T-helper 2 cell treated with Interferon-gamma antibody and Interleukin-4, amounts not matched to agents 5 μg/mL and 100 μg/mL, for 36 hours (primary cell): ENCODE results near the gene STAT5A.

ENCODE experiments used
- DNase-seq: peaks from one replicate; pipeline ENCODE4 v3.0.0; 2021; ENCODE audit warnings: low spot score
- H3K27ac Mint-ChIP-seq: one replicate; pipeline ENCODE4 v1.8.0; 2021; ENCODE audit warnings: mild to moderate bottlenecking, mixed read lengths
- H3K27me3 Mint-ChIP-seq: one replicate; pipeline ENCODE4 v1.8.0; 2021; ENCODE audit warnings: low read depth, mixed read lengths
- H3K36me3 Mint-ChIP-seq: one replicate; pipeline ENCODE4 v1.8.0; 2021; ENCODE audit warnings: low read depth, mixed read lengths
- H3K4me1 Mint-ChIP-seq: one replicate; pipeline ENCODE4 v1.8.0; 2021; ENCODE audit warnings: low read depth, mixed read lengths
- H3K4me3 Mint-ChIP-seq: one replicate; pipeline ENCODE4 v1.8.0; 2022; ENCODE audit warnings: mild to moderate bottlenecking, moderate library complexity, mixed read lengths
- H3K9me3 Mint-ChIP-seq: one replicate; pipeline ENCODE4 v1.8.0; 2021; ENCODE audit warnings: mixed read lengths

The STAT5A gene

GRCh38 chr17:42273474-42274252, 14.6 kb upstream of the STAT5A start:
- Mint-ChIP-seq H3K36me3 (peaks cover 18% of the 10 kb centered on the region), H3K27me3 (no peaks in the 10 kb centered on the region), H3K4me3 (peak overlapping the region; percentile 97), H3K9me3 (no peaks in the 10 kb centered on the region), H3K4me1 (peaks cover 53% of the 10 kb centered on the region), H3K27ac (peak overlapping the region; percentile 82)
- DNase-seq, result no peak

- H3K4me3 Mint-ChIP-seq, result peak overlapping the region; percentile 97
- peaks cover 18% of the 10 kb centered on the region for H3K36me3 Mint-ChIP-seq
- H3K4me1 Mint-ChIP-seq, result peaks cover 52% of the 10 kb centered on the region
- DNase-seq, result no peak
- H3K27me3 Mint-ChIP-seq, result no peaks in the 10 kb centered on the region
- H3K9me3 Mint-ChIP-seq, result no peaks in the 10 kb centered on the region
- H3K27ac Mint-ChIP-seq, result peak overlapping the region; percentile 92
Measured at GRCh38 chr17:42274253-42274542, 14.1 kb upstream of the STAT5A start.

DNA sequence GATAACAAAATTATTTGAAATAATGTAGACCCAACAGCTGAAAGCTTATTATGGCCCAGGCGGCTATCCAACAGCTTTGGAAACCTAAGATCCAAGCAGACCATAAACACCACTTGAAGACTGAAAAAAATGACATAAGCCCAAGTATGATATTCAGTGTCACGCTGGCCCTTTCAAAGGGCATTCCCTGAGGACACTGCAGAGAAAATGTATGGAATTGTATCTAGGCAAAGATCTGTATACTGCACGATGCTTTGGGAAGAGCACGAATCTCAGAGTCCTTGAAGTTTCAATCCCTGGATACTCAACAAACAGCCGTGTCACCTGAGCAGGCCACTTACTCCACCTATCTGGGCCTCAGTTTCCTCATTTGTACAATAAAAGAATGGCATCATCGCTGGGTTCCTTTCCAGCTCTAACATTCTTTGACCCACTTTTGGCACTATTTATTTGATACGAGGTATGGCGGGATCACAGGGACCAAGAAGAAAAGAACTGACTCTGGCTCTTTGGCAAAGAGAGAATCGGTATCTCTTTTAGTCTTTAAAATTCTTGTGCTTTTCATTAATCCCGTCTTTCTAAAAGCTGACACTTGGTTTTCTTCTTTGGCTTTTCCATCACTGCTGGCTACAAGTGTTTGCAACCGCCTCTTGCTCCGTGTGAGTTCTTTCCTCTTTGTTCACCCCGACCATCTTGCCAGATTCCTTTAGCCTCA, 13.3 kb upstream of the STAT5A start:
- peak overlapping the region; percentile 92 for H3K27ac Mint-ChIP-seq
- no peaks in the 10 kb centered on the region for H3K9me3 Mint-ChIP-seq
- H3K4me3 Mint-ChIP-seq, result peak overlapping the region; percentile 97
- H3K27me3 Mint-ChIP-seq, result no peaks in the 10 kb centered on the region
- peaks cover 46% of the 10 kb centered on the region for H3K4me1 Mint-ChIP-seq
- no peak for DNase-seq
- peaks cover 14% of the 10 kb centered on the region for H3K36me3 Mint-ChIP-seq

- Mint-ChIP-seq H3K27me3 (no peaks in the 10 kb centered on the region), H3K27ac (peak overlapping the region; percentile 92), H3K4me3 (peak overlapping the region; percentile 97), H3K9me3 (no peaks in the 10 kb centered on the region), H3K4me1 (peaks cover 42% of the 10 kb centered on the region), H3K36me3 (peaks cover 11% of the 10 kb centered on the region)
- DNase-seq, result peak; percentile 20
Measured at GRCh38 chr17:42275527-42276358, 12.6 kb upstream of the STAT5A start.

GRCh38 chr17:42276359-42276608, 12.0 kb upstream of the STAT5A start, which contains the start of gene STAT5B:
Gene STAT5B (minus strand): TSS chr17:42276391. CDS start chr17:42232127, 44,264 bp downstream.
- Mint-ChIP-seq H3K4me1 (peaks cover 39% of the 10 kb centered on the region), H3K4me3 (peak within 1 kb of the TSS; percentile 97), H3K36me3 (peaks cover 10% of the 10 kb centered on the region), H3K27ac (peak within 1 kb of the TSS; percentile 92), H3K27me3 (no peaks in the 10 kb centered on the region), H3K9me3 (no peaks in the 10 kb centered on the region)
- DNase-seq, result peak; percentile 76

- Mint-ChIP-seq H3K27ac (peak overlapping the region; percentile 87), H3K36me3 (peaks cover 10% of the 10 kb centered on the region), H3K9me3 (no peaks in the 10 kb centered on the region), H3K27me3 (no peaks in the 10 kb centered on the region), H3K4me3 (peak overlapping the region; percentile 87), H3K4me1 (peaks cover 35% of the 10 kb centered on the region)
- peak; percentile 27 for DNase-seq
Measured at GRCh38 chr17:42276609-42277341, 11.5 kb upstream of the STAT5A start.

- Mint-ChIP-seq H3K9me3 (no peaks in the 10 kb centered on the region), H3K27ac (peak overlapping the region; percentile 87), H3K4me3 (peak overlapping the region; percentile 87), H3K4me1 (peaks cover 29% of the 10 kb centered on the region), H3K27me3 (no peaks in the 10 kb centered on the region), H3K36me3 (peaks cover 10% of the 10 kb centered on the region)
- no peak for DNase-seq
Measured at GRCh38 chr17:42277342-42277712, 11.0 kb upstream of the STAT5A start.

DNA sequence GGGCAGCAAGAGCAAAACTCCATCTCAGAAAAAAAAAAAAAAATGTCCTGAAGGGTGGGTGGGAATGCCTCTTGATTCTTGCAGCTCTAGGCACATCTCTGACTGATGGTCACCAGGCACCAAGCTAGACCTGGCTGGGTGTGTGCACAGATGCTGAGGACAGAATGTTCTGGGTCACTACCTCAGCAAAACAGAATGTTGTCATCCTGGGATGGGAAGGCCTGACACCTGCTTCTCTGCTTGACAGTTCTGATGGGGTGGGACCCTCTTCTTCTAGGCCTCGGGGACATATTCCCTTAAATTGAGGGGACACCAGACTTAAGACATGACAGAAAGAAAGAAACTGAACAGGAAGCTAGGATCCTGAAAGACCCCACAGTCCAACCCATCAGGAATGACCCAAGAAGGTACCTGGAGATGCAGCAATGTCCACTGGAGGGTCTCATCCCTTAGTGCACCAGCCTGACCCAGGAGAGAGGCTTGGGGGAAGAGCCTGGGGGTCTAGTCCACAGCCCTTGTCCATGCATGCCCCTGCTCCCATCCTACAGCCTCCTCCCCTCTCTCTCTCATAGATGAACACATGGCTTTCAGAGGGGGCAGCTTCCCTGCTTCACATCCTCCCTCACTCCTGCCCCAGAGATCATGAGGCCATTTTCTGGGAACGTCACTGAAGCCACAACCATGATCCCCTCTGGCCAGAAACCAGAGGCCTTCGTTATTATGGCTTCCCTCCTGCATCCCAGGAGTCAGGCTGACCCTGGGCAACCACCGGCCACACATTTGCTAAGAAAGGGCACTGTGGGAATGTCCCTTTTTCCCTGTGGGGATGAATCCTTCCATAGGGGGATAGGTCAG, 8.3 kb upstream of the STAT5A start:
- DNase-seq, result no peak
- Mint-ChIP-seq H3K36me3 (peaks cover 4% of the 10 kb centered on the region), H3K27me3 (no peaks in the 10 kb centered on the region), H3K9me3 (no peaks in the 10 kb centered on the region), H3K4me1 (peaks cover 11% of the 10 kb centered on the region), H3K4me3 (no peak overlapping the region), H3K27ac (no peak overlapping the region)

DNA sequence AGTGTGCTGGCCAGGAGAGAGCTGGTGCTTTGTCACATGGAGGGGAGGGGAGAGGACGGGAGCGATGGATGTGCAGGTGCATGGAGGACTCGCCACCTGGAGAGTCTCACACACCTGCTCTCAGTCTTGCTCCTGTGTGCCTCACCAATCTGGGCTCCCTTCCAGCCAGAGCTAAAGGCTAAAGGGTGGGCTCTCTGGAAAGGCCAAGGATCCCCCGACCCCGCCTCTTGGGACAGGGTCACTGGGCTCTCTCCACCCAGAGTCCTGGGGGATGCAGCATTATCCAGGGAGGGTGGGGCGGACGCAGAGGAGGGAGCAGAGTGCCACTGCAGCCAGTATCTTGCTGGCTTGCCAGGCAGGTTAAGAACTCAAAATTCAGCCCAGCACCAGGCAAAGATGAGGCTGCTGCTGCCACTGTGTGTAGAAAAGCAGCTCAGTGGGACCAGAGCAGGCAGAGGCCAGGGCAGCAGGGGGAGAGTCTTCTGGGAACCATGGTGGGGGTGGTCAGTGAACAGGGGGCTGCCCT, 6.7 kb upstream of the STAT5A start:
- Mint-ChIP-seq H3K36me3 (no peaks in the 10 kb centered on the region), H3K4me1 (peaks cover 16% of the 10 kb centered on the region), H3K27me3 (no peaks in the 10 kb centered on the region), H3K27ac (no peak overlapping the region), H3K4me3 (no peak overlapping the region), H3K9me3 (no peaks in the 10 kb centered on the region)
- no peak for DNase-seq

- Mint-ChIP-seq H3K4me1 (peaks cover 20% of the 10 kb centered on the region), H3K36me3 (no peaks in the 10 kb centered on the region), H3K27me3 (no peaks in the 10 kb centered on the region), H3K27ac (peak overlapping the region; percentile 3), H3K9me3 (no peaks in the 10 kb centered on the region), H3K4me3 (no peak overlapping the region)
- no peak for DNase-seq
Measured at GRCh38 chr17:42282478-42283080, 5.7 kb upstream of the STAT5A start.

DNA sequence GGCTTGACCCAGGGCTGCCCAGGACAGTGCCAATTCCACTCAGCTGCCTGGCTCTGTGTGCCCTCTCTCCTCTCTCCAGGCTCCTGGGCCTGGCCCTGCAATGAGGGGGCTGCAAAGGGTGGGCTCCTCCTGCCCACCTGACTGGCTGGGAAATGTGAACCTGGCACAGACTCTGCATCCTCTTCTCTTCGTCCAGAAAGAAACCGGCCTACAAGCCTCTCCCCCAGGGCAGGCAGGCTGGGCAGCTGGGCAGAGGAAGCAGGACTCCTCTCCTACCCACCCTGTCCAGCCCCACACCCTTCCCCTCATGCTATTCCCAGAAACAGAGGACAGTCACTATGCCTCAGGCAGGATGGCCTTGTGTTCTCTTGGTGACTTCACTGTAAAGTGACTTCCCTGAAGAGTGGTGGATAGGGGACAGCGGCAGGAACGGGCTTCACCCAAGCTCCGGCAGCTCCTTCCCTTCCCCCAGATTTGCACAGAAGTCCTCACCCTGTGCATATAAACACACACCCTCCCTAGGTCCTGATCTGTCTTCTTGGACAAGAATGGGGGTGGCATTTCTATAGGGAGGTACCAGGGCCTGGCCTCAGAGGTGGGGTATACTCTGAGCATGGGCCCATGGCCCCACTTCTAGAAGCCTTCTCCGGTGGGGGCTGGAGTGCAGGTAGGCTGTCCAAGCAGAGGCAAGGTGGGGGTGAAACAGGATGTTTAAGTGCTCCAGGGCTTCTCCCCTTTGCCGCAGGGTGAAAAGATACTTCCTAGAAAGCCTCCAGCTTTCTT, 4.9 kb upstream of the STAT5A start:
- Mint-ChIP-seq H3K9me3 (no peaks in the 10 kb centered on the region), H3K4me3 (no peak overlapping the region), H3K36me3 (no peaks in the 10 kb centered on the region), H3K4me1 (peaks cover 21% of the 10 kb centered on the region), H3K27ac (peak overlapping the region; percentile 7), H3K27me3 (no peaks in the 10 kb centered on the region)
- DNase-seq, result no peak

- Mint-ChIP-seq H3K27me3 (no peaks in the 10 kb centered on the region), H3K4me1 (peaks cover 23% of the 10 kb centered on the region), H3K9me3 (no peaks in the 10 kb centered on the region), H3K36me3 (peaks cover under 1% of the 10 kb centered on the region), H3K4me3 (no peak overlapping the region), H3K27ac (no peak overlapping the region)
- no peak for DNase-seq
Measured at GRCh38 chr17:42284024-42284369, 4.3 kb upstream of the STAT5A start.
